HEK293 (cell line): Measurements from ENCODE around the gene ESR2.
"Not testable (repeated sequence)": the region's sequence is repeated elsewhere in the genome, so short reads cannot be mapped to it uniquely, and the experiment has no call there.

ENCODE experiments used
- CTCF ChIA-PET: fragments of 350-600 bp; formaldehyde crosslinking; extraction: SDS; loops from one replicate; lab custom pipeline; 2021; ENCODE audit warnings: antibody characterized with exemption; lab: Yijun Ruan, JAX
- POLR2A ChIA-PET: fragments of 300-600 bp; formaldehyde crosslinking; extraction: SDS; loops from one replicate; lab custom pipeline; 2020; ENCODE audit warnings: antibody characterized with exemption, inconsistent platforms; lab: Yijun Ruan, JAX
- H3K27ac ChIP-seq: fragments of 200-500 bp; sonication (Bioruptor generic); 2 replicates; pipeline ENCODE4 v1.5.1; 2014; ENCODE audit warnings: low read depth, low read length, control low read depth, inconsistent platforms; ENCODE audit errors: extremely low read depth
- H3K36me3 ChIP-seq, 2 experiments: fragments of 200-500 bp in 1 of 2; sonication (Bioruptor generic) in 1 of 2; 1 replicate in 1 of 2; 2 replicates in 1 of 2; pipeline ENCODE4 v1.5.1; 2014 to 2017; ENCODE audit warnings: inconsistent platforms in 2 of 2, low read length in 2 of 2; ENCODE audit not compliant: control insufficient read depth in 2 of 2, insufficient read depth in 1 of 2
- H3K4me1 ChIP-seq: fragments of 200-500 bp; sonication (Bioruptor generic); 2 replicates; pipeline ENCODE4 v1.5.1; 2014; ENCODE audit warnings: mild to moderate bottlenecking, low read length, inconsistent platforms; ENCODE audit not compliant: control insufficient read depth, insufficient read depth
- H3K4me3 ChIP-seq: 2 replicates; pipeline ENCODE4 v1.5.1; 2011; ENCODE audit warnings: low read depth, mild to moderate bottlenecking, control low read depth, low read length, moderate library complexity
- H3K9me3 ChIP-seq: fragments of 200-500 bp; sonication (Bioruptor generic); 2 replicates; pipeline ENCODE4 v1.5.1; 2014; ENCODE audit warnings: low read depth, low read length, inconsistent platforms; ENCODE audit not compliant: control insufficient read depth, insufficient read depth
- HIC1 ChIP-seq: fragments of 450-650 bp; formaldehyde crosslinking; IDR thresholded peaks from 2 replicates; pipeline ENCODE4 v1.5.1; 2016; ENCODE audit warnings: missing biosample characterization, missing genetic modification characterization
- TSHZ1 ChIP-seq: fragments of 450-650 bp; formaldehyde crosslinking; IDR thresholded peaks from 2 replicates; pipeline ENCODE4 v1.5.1; 2016; ENCODE audit warnings: missing biosample characterization, missing genetic modification characterization, borderline replicate concordance
- ZBTB10 ChIP-seq: fragments of 450-650 bp; formaldehyde crosslinking; IDR thresholded peaks from 2 replicates; pipeline ENCODE4 v1.5.1; 2016; ENCODE audit warnings: missing biosample characterization, missing genetic modification characterization
- ZNF239 ChIP-seq: fragments of 450-650 bp; formaldehyde crosslinking; IDR thresholded peaks from 2 replicates; pipeline ENCODE4 v1.5.1; 2016; ENCODE audit warnings: missing biosample characterization, missing genetic modification characterization
- ZNF266 ChIP-seq: fragments of 450-650 bp; formaldehyde crosslinking; IDR thresholded peaks from 2 replicates; pipeline ENCODE4 v1.5.1; 2016; ENCODE audit warnings: missing biosample characterization, missing genetic modification characterization, low read depth
- ZNF350 ChIP-seq: fragments of 450-650 bp; formaldehyde crosslinking; IDR thresholded peaks from 2 replicates; pipeline ENCODE4 v1.5.0; 2017; ENCODE audit warnings: missing biosample characterization, mild to moderate bottlenecking, missing genetic modification characterization
- ZNF398 ChIP-seq: fragments of 450-650 bp; formaldehyde crosslinking; IDR thresholded peaks from 2 replicates; pipeline ENCODE4 v1.5.1; 2017; ENCODE audit warnings: missing biosample characterization, missing genetic modification characterization
- ZNF639 ChIP-seq: fragments of 450-650 bp; formaldehyde crosslinking; IDR thresholded peaks from 2 replicates; pipeline ENCODE4 v1.5.1; 2016; ENCODE audit warnings: missing biosample characterization, missing genetic modification characterization
- ZNF747 ChIP-seq: fragments of 450-650 bp; formaldehyde crosslinking; IDR thresholded peaks from 2 replicates; pipeline ENCODE4 v1.5.1; 2016; ENCODE audit warnings: missing biosample characterization, missing genetic modification characterization

ESR2 gene

GRCh38 chr14:64038841-64039542 is 255.2 kb downstream of the ESR2 start:
- Histone ChIP-seq H3K36me3 (no peaks in the 10 kb centered on the region), H3K27ac (no peak overlapping the region), H3K4me1 (no peaks in the 10 kb centered on the region; the same call in 1 of the 2 replicates), H3K9me3 (no peaks in the 10 kb centered on the region), H3K4me3 (no peak overlapping the region)
- POLR2A ChIA-PET, result no interaction called here
- TF ChIP-seq ZNF639 (tag by site-specific recombination) (no peak), ZNF398 (tag by site-specific recombination) (no peak)
- CTCF ChIA-PET, result interaction anchor here (0.8 kb wide), 1 partner anchor 264 kb away, joined by 3 read pairs; no protein-coding TSS in a partner anchor

- H3K4me1 ChIP-seq, H3K9me3 ChIP-seq, H3K4me3 ChIP-seq, POLR2A ChIA-PET, CTCF ChIA-PET, H3K36me3 ChIP-seq, H3K27ac ChIP-seq: not testable (repeated sequence)
Measured at GRCh38 chr14:64037869-64038745, 256.1 kb downstream of the ESR2 start.

GRCh38 chr14:64035143-64035542 is 259.0 kb downstream of the ESR2 start:
- ChIA-PET CTCF (no interaction called here), POLR2A (no interaction called here)
- no peaks in the 10 kb centered on the region; the same call in 1 of the 2 replicates for H3K4me1 ChIP-seq
- TF ChIP-seq TSHZ1 (tag by site-specific recombination) (no peak), ZBTB10 (tag by site-specific recombination) (no peak), ZNF350 (tag by site-specific recombination) (no peak), HIC1 (tag by site-specific recombination) (no peak), ZNF239 (tag by site-specific recombination) (no peak), ZNF266 (tag by site-specific recombination) (no peak), ZNF747 (tag by site-specific recombination) (no peak)
- H3K36me3 ChIP-seq, result no peaks in the 10 kb centered on the region
- no peak overlapping the region for H3K4me3 ChIP-seq
- H3K27ac ChIP-seq, result no peak overlapping the region
- H3K9me3 ChIP-seq, result no peaks in the 10 kb centered on the region
